ENCODE measurements around the gene PTPRD.
"Not testable (repeated sequence)": the region's sequence is repeated elsewhere in the genome, so short reads cannot be mapped to it uniquely, and the experiment has no call there.

Gene PTPRD

DNA sequence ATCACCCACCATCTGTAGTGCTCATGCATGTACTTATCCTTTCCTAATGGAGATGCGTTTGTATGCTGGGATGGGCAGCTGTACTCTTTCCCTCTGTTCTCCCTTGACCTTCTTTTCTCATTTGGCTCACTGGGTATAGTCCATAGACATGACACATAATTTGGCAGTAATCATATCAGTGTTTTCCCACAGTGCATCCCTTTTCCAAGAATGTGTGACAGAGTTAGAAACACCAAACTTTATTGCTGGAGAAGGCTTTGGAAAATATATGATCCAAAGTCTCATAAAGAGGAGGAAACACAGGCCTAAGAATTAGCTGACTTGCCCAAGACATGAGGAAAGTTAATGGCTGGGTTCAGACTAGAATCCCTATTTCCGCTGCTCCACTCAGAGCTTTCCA, 1579.8 kb downstream of the PTPRD start:
- no peak for DNase-seq (ENCODE audit: low read depth, low spot score)

DNA sequence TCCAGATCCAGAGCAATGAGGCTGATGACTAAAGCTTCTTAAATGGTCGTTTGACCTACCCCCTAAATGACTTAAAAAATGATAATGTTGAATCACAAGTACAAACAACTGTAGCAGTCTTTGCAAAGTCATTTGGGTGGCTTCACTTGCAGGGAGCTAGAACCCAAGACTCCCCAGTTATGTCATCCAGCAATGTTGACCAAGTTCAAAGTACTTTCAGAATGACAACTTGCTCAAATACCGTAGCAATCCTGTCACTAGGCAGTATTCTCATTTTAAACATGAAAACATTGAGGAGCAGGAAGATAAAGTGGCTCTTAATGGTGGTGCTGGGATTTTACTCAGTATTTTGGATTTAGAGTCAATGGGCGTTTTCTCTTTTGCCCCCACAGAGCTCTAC, 1596.2 kb downstream of the PTPRD start:
- no peak for DNase-seq (ENCODE audit: low read depth, low spot score)

DNA sequence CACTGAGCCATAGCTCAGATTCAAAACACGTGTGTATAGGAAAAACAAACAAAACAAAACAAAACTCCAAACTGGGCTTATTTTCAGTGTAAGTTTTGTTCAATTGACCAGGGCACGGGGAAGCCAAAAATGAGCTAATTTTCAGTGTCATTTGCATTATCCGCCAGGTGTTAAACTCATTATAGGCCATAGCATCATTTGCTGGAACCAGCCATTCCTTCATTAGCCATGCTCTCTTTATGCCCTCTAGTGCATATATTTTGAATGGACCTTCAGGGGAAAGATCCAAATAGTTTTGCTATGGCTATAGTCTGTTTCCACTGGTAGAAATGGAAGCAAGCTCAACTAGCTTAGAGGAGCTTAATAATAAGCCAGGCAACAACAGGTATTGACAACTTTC, 1608.0 kb downstream of the PTPRD start:
- peak; percentile 1 for DNase-seq (ENCODE audit: low read depth, low spot score)

DNA sequence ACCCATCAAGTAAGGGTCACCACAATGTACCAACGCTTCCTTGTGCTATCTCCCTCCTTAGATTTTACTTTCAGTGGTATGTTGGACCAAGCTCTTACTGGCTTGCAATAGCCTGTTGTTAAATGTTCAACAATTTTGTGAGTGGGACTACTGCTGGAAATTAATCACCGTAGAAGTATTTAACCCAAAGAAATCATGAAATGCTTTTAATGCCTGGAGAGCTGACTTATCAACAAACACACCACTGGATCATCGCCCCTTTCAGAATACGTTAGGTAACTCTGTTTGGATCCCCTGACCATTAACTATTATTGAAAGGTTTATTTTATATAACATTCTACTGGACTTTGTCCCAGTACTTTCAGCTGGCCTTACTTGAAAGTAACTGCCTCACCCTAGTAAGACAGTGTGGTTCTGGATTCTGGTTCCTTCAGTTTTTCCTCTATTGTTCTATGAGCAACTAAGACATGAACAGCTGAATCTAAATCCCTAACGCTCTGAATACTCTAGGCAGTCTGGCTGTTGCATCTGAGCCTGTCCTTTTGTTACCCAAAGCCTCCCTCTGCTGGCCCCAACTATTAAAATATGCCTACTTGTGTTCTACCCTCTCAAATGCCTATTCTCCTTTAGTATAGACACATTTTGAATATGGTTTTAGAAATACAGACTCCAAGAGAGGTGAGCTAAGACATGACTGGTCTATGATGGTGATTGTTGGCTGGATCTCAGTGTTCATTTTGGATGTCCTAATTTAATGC, 1609.8 kb downstream of the PTPRD start:
- DNase-seq (ENCODE audit: low read depth, low spot score), result peak; percentile 61

DNA sequence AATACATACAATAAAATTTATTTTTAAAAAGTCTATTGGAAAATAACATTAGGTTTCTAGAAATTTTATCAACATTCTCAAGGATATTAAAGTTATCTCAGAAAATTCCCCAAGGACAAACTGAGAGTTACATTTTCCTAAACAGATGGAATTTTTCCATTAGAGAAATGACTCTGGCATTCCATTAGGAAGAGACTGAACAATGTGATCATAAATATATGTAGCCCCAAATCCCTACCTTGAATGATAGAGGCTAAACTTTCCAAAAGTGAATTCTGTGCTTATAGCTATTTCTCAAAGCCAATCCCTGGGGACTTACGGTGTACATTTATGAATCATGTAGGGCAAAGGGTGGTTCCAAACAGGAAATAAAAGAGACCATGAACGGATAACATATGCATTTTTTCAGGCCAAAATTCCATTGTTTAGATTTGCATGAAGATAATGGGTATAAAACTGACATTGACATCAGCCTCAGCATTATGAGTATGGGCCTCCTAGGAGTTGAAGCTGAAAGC, 1632.2 kb downstream of the PTPRD start:
- DNase-seq (ENCODE audit: low read depth, low spot score), result no peak

DNA sequence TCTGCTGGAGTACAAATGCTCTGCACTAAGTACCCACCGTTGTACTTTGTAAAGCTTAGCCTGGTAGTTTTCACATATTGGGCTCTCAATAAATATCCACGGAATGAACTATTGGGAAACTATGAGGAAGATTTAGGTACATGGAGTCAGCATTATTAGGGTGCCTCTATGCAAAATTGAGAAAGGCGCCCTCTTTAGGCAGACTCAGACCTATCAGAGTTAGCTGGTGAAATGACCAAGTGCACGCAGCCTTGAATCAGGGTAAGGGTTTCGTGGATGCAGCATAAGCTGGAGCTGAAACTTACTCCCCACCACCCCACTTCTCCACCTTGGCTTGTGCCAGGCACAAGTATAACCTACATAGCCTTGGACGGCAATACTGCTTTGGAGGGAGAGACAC, 1634.5 kb downstream of the PTPRD start:
- DNase-seq (ENCODE audit: low read depth, low spot score), result no peak

DNA sequence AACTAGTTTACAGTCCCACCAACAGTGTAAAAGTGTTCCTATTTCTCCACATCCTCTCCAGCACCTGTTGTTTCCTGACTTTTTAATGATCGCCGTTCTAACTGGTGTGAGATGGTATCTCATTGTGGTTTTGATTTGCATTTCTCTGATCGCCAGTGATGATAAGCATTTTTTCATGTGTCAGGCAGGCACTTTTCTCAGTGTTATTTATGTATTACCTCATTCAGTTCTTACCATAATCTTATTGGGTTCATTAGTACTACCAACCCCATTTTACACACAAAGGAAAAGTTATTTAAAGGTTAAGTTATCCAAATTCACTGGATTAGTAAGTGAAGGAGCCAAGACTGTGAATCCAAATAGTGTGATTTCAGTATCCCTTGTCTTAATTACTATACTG, 1644.5 kb downstream of the PTPRD start:
- not testable (repeated sequence) for DNase-seq (ENCODE audit: low read depth, low spot score)

DNA sequence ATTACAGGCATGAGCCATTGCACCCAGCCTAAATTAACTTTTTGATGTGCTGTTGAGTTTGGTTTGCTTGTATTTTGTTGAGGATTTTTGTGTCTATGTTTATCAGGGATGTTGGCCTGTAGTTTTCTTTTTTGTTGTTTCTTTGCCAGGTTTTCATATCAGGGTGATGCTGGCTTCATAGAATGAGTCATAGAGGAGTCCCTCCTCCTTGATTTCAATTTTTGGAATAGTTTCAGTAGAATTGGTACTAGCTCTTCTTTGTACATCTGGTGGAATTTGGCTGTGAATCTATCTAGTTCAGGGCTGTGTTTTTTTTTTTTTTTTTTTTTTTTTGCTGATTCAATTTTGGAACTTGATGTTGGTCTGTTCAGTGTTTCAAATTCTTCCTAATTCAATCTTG, 1648.9 kb downstream of the PTPRD start:
- no peak for DNase-seq (ENCODE audit: low read depth, low spot score)

DNA sequence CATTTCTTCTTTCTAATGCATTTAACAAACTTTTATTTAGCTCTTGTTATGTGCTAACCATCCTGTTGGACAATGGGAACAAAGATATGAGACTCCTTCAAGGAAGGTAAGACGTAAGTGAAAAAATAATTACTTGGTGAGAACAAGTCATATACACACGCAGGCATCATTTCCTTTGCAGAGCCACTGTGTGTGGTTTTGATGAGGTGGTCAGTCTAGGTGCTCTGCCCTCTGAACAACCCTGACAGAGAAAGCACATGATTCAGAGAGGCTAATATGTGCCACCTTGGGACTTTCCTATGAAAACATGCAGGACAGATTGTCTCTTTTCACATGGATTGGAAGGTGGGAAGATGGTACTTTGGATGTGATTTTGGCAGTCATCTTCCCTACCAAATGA, 1650.7 kb downstream of the PTPRD start:
- DNase-seq (ENCODE audit: low read depth, low spot score), result no peak

DNA sequence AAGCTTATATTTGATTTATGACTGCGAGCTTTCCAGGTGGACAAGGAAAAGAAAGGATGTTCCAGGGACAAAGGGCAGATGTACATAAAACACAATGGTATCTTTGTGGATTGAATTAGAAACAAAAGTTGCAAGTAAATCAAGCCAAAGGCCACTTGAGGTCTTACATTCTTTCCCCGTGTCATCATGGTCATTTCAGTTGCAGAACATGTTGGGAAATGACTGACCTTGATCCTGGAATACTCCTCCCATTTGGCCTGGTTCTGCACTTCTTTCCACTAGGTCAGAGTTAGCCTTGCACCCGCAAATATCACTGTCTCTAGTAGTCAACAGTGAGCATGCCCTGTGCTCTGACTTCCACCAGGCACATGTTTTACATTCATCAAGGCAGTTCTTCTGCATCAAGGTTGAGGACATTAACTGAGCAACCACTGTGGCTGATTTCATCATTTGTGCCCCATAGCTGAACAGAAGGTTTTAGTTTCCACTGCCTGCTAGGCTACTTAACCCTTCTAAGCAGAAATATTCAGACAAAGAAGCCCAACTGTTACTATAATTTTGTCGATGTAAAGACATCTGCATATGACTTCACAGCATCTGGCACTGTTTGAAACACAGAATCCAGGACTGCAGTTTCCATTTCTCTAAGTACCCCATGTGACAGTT, 1651.5 kb downstream of the PTPRD start:
- DNase-seq (ENCODE audit: low read depth, low spot score), result no peak

DNA sequence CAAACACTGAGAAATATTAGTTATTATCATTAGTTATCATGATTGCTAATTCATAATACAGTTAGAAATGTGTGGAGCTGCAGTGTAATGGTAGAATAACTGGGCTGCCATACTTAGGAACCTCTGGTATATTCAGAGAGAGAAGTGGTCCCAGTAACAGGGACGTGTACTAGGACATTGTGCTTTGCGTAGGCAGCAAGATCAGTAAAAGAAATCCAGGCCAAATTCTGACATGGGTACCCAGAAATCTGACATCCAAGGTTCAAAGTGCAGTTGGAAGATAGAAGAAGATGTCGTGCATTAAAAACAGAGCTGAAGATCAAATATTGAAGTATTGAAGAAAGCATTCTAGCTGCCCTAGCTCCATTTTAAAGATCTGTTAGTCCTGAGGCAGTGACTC, 1652.5 kb downstream of the PTPRD start:
- DNase-seq (ENCODE audit: low read depth, low spot score), result no peak

DNA sequence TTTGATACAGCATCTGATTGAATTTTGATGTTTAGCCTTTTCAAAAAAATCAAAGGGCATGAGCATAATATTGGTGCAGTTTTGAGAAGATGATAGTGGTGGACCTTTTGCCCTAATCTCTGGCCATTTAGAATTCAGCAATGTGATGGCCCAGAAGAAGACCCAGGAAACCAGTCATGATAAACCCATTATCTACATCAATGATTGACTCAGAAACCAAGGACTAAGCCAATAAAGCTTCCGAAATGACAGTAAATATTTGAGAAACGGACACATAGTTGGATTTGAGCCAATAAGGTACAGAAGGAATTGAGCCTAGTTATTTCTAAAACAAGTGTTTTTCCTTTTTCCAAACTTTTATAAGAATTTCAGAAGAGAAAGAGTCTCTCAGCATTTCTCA, 1654.4 kb downstream of the PTPRD start:
- DNase-seq (ENCODE audit: low read depth, low spot score), result no peak

DNA sequence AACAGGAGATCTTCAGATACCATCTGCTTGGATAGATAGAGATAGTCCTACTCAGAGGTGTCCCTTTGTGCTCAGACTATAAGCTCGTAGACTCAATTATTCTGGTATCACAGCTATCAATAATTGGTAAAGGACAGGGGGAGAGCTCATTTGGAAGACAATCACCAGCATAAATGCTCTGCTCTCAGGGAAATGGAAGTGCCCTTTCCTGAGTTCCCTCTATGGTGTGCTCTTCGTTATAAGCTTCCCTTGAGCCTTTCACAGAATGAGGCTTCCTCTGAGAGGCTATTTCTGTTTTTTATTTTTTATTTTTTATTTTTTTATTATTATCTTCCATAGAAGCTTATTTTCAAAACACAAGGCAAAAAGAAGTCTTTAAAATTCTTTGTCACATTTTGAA, 1657.5 kb downstream of the PTPRD start:
- DNase-seq (ENCODE audit: low read depth, low spot score), result no peak

DNA sequence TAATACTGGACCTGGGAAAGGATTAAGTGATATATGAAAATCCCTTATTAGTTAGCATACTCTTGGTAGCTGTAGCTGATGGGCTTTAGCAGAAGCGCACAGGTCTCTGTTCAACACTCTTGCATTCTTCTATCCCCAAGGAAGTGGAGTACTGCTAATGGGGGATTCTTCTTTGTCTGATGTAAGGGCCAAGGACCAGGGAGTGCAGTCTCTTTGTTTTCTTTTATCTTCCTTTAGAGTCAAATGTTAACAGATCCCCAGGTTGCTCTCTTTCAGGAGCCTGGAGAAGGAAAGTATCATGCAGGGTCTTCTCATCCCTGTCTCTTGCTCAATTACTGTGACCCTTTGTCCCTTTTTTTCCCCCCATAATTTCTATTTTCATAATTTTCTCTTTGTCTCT, 1666.3 kb downstream of the PTPRD start:
- DNase-seq (ENCODE audit: low read depth, low spot score), result no peak

DNA sequence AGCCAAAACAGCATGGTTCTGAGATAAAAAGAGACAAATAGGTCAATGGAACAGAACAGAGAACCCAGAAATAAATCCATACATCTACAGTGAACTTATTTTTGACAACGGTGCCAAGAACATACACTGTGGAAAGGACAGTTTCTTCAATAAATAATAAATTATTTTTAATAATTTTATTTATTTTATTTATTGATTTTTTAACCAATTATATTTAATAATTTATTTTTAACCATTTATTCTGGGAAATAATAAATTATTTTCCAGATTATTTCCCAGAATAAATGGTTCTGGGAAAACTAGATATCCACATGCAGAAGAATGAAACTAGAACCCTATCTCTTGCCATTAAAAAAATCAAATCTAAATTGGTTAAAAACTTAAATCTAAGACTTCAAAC, 1669.4 kb downstream of the PTPRD start:
- no peak for DNase-seq (ENCODE audit: low read depth, low spot score)

DNA sequence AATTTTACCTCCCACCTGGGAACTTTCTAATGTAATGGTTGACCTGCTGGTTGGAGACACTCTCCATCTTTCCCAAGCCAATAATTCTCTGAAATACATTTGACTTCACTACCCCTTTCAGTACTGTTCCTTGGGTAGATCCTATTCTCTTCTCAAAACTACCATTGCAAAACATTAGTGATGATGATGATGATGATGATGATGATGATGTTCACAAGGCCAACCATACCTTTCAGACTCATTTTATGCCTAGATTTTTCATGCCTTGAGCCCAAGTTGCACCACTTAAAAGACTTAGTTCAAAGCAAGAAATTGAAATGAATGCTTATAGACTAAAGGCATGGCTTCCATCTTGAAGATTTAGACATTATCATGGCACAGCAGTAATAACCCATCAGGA, 1672.2 kb downstream of the PTPRD start:
- no peak for DNase-seq (ENCODE audit: low read depth, low spot score)

DNA sequence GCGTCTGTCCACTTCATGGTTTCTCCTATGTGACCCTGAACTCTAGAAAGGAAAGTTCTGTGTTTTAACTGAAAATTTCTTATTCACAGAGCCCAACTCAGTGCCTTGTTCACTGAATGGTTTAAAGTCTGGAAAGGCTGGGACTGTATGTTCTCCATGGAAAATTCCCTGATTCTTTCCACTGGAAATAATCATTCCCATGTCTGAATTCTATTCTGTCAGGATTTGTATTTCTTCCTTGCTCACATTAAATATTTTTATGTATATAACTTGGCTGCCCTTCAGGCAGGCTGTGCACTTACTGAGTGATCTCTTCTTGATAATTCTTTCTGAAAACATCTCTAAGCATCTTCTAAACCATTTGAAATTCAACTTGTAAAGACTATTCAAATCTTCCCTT, 1686.3 kb downstream of the PTPRD start:
- DNase-seq (ENCODE audit: low read depth, low spot score), result no peak

DNA sequence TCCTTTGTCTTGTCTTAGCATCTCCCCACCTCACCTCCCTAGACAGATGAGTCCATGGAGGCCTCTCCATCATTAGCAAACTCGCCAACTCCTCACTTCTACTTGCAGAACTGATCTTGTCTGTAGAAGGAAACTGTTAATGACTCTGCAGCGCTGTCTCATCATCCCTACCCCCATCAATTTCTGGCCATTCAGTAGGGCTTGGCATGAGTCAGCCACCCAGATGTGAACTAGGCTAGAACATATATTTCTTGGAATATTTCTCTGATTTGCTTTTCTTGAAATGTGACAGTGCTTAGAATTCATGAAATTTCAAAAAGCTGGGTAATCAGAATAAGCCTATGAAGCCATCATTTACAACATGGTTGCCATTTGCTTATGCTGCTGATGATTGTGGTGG, 1688.2 kb downstream of the PTPRD start:
- DNase-seq (ENCODE audit: low read depth, low spot score), result no peak

DNA sequence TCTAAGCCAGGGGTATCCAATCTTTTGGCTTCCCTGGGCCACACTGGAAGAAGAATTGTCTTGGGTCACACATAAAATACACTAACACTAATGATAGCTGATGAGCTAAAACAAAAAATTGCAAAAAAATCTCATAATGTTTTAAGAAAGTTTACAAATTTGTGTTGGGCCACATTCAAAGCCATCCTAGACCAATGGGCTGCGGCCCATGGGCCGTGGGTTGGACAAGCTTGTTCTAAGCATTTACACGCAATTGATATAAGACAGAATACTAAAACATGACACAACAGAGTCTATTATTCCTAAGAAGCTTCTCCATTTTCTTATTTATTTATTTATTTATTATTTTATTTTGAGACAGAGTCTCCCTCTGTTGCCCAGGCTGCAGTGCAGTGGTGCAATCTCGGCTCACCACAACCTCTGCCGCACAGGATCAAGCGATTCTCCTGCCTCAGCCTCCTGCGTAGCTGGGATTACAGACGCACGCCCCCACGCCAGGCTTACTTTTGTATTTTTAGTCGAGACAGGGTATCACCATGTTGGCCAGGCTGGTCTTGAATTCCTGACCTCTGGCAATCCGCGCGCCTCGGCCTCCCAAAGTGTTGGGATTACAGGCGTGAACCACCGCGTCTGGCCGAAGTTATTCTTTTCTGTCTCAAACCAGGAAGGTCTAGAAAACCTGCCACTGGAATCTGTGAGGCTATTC, 1692.2 kb downstream of the PTPRD start:
- not testable (repeated sequence) for DNase-seq (ENCODE audit: low read depth, low spot score)

DNA sequence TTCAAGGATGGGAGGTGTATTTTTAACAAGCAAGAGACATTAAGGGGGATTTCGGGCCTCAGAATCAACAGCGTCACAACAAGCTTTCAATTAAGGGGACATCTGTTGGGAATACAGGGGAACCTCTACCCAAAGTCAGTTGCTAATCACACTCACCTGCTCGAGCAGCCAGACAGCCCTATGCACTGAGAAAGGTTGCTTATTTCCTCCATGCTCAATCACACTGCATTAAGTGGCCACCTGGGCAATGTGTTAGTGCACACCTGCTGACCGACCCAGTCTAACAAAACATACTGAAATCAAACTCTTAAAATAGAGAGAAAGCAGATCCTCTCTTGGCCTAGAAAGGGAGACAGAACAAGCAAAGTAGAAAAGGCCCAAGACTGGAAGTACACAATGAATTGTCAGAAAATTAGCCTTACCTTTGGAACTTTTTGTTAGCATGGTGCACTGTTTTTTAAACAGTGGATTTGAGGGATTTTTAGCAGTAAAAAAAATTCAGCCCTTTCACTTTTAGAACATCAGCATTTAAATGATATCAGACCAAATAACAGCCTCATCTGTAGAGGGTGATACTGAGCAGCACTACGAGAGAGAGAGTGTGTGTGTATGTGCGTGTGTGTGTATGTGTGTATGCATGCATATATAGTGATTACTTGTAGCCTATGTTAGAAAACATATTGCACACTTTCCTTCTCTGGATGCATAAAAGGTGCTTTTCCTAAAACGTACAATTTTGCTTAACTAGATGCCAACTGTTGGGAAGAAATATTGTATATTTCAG, 1694.7 kb downstream of the PTPRD start:
- no peak for DNase-seq (ENCODE audit: low read depth, low spot score)

DNA sequence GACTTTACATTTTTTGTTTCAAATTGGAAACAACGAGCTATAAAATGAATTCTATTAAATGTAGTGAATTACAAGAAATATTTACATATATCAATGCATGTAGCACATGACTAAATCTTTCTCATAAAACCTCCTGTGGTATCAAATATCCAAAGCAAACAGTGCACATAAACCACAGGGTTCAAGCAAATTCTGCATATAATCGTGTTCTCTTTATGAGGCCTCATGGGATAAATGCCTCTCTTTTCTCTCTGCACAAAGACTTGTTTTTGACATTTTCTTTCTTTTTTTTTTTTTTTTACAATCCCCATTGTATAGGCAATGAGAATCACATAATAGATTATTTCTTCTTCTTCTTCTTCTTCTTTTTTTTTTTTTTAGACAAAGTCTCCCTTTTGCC, 1696.0 kb downstream of the PTPRD start:
- DNase-seq (ENCODE audit: low read depth, low spot score), result no peak

DNA sequence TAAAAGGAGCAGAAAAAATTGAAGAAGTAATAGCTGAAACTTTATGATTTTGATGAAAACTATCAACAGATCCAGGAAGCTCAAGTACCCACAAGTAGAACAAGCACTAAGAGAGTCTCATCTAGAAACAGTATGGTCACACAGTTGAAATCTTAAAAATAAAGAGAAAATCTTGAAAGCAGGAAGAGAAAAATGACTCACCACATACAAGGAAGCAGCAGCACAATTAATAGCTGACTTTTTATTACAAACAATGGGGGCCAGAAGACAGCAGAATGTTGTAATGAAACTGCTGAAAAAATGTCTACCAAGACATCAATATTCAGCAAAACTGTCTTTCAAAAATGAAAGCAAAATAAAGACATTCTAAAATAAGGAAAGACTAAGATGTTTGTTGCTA, 1704.9 kb downstream of the PTPRD start:
- DNase-seq (ENCODE audit: low read depth, low spot score), result no peak

Data from astrocyte of the hippocampus (primary cell).